ENCODE data around the gene SPATA13.

GRCh38 chr13:24168392-24168750, 7.9 kb downstream of the SPATA13 start:
- no peak for TF ChIP-seq CTCF (IDR thresholded peaks at IDR 0.05 in 2 of 3, conservative IDR thresholded peaks at IDR 0.05 in 1 of 3; ENCODE audit: borderline replicate concordance in 1 of 3, insufficient read depth in 1 of 3, low read depth in 2 of 3, low read length in 2 of 3)
- no peak for TF ChIP-seq EZH2 (IDR thresholded peaks at IDR 0.05)

All from HCT116 (cell line).